GM19328 (cell line): ENCODE data around the gene IL32.
A peak's percentile ranks its signal among the peaks of the same experiment; 100 is the strongest.

Experiments used
- ATAC-seq: cut with Tn5 transposase; IDR thresholded peaks from one replicate; pipeline ENCODE4 v1.9.1; 2021; ENCODE audit warnings: mild to moderate bottlenecking, moderate library complexity; ENCODE audit not compliant: unreplicated experiment

IL32 gene, protein sequence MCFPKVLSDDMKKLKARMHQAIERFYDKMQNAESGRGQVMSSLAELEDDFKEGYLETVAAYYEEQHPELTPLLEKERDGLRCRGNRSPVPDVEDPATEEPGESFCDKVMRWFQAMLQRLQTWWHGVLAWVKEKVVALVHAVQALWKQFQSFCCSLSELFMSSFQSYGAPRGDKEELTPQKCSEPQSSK

DNA sequence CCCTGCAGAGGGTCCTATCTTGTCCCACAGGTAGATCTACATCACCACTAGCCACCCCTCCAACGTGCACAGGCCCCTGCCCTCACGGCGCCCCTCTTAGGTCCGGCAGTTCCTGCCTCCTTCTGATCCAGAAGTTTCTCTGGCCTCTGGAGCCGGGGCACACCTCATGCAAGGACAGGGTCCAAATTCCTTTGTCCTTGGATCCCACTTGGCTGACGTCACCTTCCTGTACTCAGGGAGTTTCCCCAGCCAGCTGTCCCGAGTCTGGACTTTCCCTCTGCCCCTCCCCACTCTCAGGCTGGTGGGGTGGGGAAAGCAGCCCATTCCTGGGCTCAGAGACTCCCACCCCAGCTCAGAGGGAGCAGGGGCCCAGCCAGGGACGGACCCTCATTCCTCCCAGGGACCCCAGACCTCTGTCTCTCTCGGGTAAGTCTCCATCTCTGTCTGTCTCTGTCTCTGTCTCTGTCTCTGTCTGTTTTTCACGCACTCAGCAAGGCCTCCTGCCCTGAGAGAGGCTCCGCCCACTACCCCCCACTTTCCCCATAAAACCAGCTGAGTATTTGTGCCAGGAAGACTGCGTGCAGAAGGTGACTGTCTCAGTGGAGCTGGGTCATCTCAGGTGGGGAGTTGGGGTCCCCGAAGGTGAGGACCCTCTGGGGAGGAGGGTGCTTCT is at the start of gene IL32:
IL32 (plus strand) TSS at position 572 of the 673 bp plus-strand sequence. CDS start 172 bp downstream, outside the sequence.
- ATAC-seq, result no peak

GRCh38 chr16:3015865-3016521 is 49.4 kb upstream of the IL32 start:
- no peak for ATAC-seq

DNA sequence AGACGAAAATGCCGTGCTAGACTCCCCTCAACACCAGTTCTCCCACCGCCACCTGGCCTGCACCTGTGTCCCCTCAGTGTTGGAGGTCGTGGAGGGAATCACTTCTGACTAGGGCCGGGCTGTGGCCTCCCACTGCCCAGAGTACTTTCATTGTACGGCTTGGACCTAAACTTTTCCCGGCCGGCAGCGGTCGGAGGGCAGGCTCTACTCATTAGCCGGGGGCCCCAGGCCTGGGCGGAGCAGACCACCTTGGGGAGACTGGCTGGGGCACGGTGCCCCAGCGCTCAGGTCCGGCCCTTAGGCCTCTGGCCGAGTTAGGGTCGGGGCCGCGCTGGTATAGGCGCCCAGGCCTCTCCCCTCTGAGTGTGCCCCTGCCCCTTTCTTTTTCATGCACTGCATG is 48.1 kb upstream of the IL32 start:
- no peak for ATAC-seq

GRCh38 chr16:3017794-3018506 is 47.5 kb upstream of the IL32 start, which contains the start of gene CLDN6:
Gene CLDN6, minus strand, starts transcription at chr16:3018183. Its CDS starts 2,162 bp downstream, at chr16:3016021.
- ATAC-seq, result no peak

GRCh38 chr16:3019594-3020246 is 45.7 kb upstream of the IL32 start:
- ATAC-seq, result no peak

DNA sequence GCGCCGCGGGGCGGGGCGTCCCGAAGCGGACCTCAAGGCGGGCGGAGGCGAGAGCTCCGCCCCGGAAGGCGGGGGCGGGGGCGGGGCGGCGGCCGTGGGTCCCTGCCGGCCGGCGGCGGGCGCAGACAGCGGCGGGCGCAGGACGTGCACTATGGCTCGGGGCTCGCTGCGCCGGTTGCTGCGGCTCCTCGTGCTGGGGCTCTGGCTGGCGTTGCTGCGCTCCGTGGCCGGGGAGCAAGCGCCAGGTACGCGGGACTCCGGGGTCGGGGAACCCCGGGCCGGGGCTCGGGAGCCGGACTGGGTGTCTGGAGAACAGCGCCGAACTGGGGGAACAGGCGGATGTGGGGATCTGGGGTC is 45.2 kb upstream of the IL32 start, which contains the start of gene TNFRSF12A:
TNFRSF12A (plus strand) TSS at position 122 of the 357 bp plus-strand sequence; CDS start at position 152, 30 bp downstream.
- no peak for ATAC-seq

- no peak for ATAC-seq
These were observed 44.6 kb upstream of the IL32 start for GRCh38 chr16:3020604-3021448.

DNA sequence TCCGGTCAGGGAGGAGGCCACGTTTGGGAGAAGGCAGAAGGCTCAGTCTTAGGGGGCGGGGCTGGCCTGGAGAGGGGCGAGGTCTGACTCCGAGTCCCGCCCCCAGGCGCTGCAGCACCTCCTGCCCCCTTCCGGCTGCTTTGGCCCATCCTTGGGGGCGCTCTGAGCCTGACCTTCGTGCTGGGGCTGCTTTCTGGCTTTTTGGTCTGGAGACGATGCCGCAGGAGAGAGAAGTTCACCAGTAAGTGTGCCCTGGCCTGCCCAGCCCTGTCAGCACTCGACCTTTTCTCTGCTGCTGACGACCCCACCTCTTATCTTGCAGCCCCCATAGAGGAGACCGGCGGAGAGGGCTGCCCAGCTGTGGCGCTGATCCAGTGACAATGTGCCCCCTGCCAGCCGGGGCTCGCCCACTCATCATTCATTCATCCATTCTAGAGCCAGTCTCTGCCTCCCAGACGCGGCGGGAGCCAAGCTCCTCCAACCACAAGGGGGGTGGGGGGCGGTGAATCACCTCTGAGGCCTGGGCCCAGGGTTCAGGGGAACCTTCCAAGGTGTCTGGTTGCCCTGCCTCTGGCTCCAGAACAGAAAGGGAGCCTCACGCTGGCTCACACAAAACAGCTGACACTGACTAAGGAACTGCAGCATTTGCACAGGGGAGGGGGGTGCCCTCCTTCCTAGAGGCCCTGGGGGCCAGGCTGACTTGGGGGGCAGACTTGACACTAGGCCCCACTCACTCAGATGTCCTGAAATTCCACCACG is 43.8 kb upstream of the IL32 start:
- no peak for ATAC-seq

DNA sequence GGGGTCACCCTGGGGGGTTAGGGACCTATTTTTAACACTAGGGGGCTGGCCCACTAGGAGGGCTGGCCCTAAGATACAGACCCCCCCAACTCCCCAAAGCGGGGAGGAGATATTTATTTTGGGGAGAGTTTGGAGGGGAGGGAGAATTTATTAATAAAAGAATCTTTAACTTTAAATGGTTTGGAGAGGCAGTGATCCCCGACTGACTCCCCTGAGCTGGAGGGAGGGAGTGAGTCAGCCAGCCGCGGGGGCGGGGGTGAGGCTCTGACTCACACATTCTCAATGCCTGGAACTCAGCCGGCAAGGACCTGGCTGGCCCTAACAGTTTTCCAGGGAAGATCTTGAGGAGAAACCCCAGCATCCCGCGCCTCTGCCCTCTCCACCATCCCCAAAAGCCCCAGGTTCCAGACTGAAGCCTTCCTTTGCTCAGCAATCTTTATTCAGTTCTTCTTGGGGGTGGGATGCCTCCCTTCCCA is 43.2 kb upstream of the IL32 start:
- ATAC-seq, result no peak

- ATAC-seq, result no peak
These were observed 42.6 kb upstream of the IL32 start for GRCh38 chr16:3022684-3023414.

DNA sequence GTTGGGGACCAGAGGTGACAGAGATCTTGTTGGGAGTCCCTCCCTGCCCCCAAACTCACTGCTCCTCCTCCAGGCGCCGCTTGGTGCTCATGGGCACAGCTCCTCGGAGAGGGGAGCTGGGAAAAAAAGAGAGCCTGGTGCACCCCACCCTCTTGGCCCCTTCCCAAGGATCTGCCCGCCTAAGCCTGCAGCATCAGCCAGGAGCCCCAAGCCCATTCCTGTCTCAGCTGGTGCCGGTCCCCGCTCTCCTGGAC is 42.1 kb upstream of the IL32 start:
- no peak for ATAC-seq

DNA sequence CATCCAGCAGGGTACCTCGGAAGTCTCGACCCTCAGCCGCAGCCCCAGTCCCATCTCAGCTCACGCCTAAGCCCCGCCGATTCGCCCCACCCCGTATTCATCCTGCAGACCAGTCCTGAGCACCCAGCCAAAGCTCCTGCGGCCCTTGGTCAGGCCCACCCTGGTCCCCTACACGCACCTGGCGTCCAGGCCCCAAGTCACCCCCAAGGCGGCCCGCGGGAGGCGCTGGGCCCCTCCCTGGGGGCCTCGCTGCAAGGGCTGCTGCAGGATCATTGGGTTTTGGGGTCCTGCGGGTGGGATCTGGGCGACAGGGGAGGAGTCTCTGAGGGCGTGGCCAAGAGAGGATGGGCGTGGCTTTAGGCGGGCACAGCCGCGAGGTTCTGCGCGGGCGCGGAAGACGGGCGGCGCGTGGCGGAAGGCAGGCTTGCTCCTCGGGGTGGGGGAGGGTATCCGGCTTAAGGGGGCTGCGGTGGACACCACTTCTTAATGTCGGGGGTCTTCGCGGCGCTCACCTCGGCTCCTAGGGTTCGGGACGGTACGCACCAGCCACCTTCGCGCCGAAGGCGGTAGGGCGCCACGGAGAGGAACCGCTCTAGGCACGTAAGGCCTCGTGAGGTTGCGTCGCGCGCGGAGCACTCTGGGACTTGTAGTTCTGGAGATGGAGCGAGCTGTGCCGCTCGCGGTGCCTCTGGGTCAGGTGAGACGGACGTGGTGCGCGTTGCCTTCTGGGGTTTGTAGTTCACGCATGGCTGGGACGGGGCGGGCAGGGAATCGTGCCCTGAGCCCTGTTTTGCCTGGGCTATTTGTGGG is 41.6 kb upstream of the IL32 start, which contains the start of the genes HCFC1R1 and THOC6:
HCFC1R1 (minus strand) TSS at position 274 of the 810 bp plus-strand sequence; CDS start at position 273, 1 bp downstream.
THOC6 (plus strand) TSS at position 367 of the 810 bp plus-strand sequence; CDS start at position 659, 292 bp downstream.
- ATAC-seq, result peak; percentile 82

GRCh38 chr16:3025032-3026002 is 40.1 kb upstream of the IL32 start:
- no peak for ATAC-seq

- no peak for ATAC-seq
These were observed 39.4 kb upstream of the IL32 start for GRCh38 chr16:3026003-3026378.

DNA sequence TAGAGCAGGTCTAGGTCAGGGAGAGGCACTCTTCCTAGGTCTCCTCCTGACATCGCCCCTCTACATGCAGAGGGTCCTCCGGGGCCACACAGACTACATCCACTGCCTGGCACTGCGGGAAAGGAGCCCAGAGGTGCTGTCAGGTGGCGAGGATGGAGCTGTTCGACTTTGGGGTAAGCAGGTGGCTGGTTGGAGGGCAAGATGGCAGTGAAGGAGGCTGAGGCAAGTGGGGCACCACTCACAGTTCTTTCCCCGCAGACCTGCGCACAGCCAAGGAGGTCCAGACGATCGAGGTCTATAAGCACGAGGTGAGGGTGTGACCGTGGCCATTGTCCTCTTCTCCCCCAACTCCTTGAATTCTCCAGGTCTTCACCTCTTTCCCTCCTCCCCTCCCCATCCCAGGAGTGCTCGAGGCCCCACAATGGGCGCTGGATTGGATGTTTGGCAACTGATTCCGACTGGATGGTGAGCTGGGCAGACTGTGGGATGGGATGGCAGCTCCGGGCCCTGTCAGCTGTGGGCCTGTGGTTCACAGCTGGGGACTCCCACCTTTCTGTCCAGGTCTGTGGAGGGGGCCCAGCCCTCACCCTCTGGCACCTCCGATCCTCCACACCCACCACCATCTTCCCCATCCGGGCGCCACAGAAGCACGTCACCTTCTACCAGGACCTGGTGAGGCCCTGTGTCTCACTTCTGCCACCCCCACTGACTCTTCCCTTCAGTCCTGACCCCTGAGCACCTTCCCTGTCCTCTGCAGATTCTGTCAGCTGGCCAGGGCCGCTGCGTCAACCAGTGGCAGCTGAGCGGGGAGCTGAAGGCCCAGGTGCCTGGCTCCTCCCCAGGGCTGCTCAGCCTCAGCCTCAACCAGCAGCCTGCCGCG is 38.6 kb upstream of the IL32 start:
- no peak for ATAC-seq

DNA sequence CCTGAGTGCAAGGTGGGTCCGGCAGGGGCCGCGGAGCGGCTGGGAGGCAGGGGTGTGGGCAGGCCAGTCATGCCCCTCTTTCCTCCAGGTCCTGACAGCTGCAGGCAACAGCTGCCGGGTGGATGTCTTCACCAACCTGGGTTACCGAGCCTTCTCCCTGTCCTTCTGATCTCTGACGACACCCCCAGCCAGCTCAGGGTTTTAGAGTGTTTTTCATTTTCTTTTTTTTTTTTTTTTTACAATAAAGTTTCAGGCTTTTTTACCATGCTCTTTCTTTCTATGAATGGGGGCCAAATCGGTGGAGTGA is 38.0 kb upstream of the IL32 start:
- no peak for ATAC-seq
